Measurements from ENCODE around the gene EXOC6.

- TF ChIP-seq POLR2A (IDR thresholded peaks at IDR 0.05) = no peak
- no peak for TF ChIP-seq CTCF (IDR thresholded peaks at IDR 0.05)
- no peak for TF ChIP-seq EP300 (IDR thresholded peaks at IDR 0.05)
Observed at GRCh38 chr10:92832121-92832520, 16.2 kb upstream of the EXOC6 start.
